T-cell (primary cell): ENCODE results near the gene MYL6B. TPM values are rescaled to one million over a fixed set of nuclear protein-coding genes. Genes with fewer than 3 reads are reported as not detected.

ENCODE experiments used
- ATAC-seq, 4 experiments: fragments of 200-7000 bp in 3 of 4; fragments of 150-1000 bp in 1 of 4; cut with Tn5 transposase; replicated peaks in 1 of 4; 1 replicate in 3 of 4; 2 replicates in 1 of 4; pipeline ENCODE4 v1.10.0; 2021; ENCODE audit warnings: moderate library complexity in 3 of 4, mild to moderate bottlenecking in 2 of 4, moderate number of reproducible peaks in 1 of 4
- CTCF ChIA-PET, 2 donors: fragments of 300-600 bp; sonication (Branson Sonifier 250); formaldehyde crosslinking; loops; one replicate each; lab custom pipeline; 2022; ENCODE audit warnings: antibody characterized with exemption in 2 of 2; lab: Charles Lee
- POLR2A ChIA-PET, 2 donors: fragments of 300-600 bp; sonication (Branson Sonifier 250); formaldehyde crosslinking; loops; one replicate each; lab custom pipeline; 2022; ENCODE audit warnings: antibody characterized with exemption in 2 of 2; lab: Charles Lee
- DNase-seq, 35 experiments: peaks; one replicate each; pipeline versions ENCODE4 v3.0.0 to v3.0.0-alpha.2; 2013 to 2023
- H3K27ac ChIP-seq: one replicate; pipeline ENCODE4 v1.5.1; 2013; ENCODE audit warnings: low read length
- H3K27me3 ChIP-seq, 2 experiments: replicated peaks in 1 of 2; 1 replicate in 1 of 2; 2 replicates in 1 of 2; pipeline versions ENCODE4 v1.6.1 to v1.7.0; 2013; ENCODE audit warnings: low read length in 1 of 2, mixed read lengths in 1 of 2; ENCODE audit not compliant: control insufficient read depth in 2 of 2, insufficient read depth in 2 of 2; ENCODE audit errors: extremely low read depth in 1 of 2
- H3K36me3 ChIP-seq, 2 donors: 1 replicate in 1 of 2; 2 replicates in 1 of 2; pipeline versions ENCODE4 v1.6.1 to v1.7.0; 2013; ENCODE audit warnings: low read length in 1 of 2; ENCODE audit not compliant: control insufficient read depth in 2 of 2, insufficient read depth in 1 of 2; ENCODE audit errors: extremely low read depth in 1 of 2
- H3K4me1 ChIP-seq, 2 experiments: 1 replicate in 1 of 2; 2 replicates in 1 of 2; pipeline versions ENCODE4 v1.6.1 to v1.7.0; 2013; ENCODE audit warnings: low read length in 2 of 2, mixed read lengths in 1 of 2; ENCODE audit not compliant: insufficient read depth in 2 of 2, control insufficient read depth in 1 of 2; ENCODE audit errors: extremely low read depth in 1 of 2
- H3K4me3 ChIP-seq, 2 donors: 1 replicate in 1 of 2; 2 replicates in 1 of 2; pipeline versions ENCODE4 v1.5.1 to v1.7.0; 2013; ENCODE audit warnings: mild to moderate bottlenecking in 2 of 2, low read length in 1 of 2, moderate library complexity in 1 of 2; ENCODE audit not compliant: control insufficient read depth in 1 of 2; ENCODE audit errors: extremely low read depth in 1 of 2
- H3K9me3 ChIP-seq: 2 replicates; pipeline ENCODE4 v1.7.0; 2013
- H3K27ac Mint-ChIP-seq, 2 donors: one replicate each; pipeline ENCODE4 v1.8.0; 2020 to 2021; ENCODE audit warnings: mild to moderate bottlenecking in 2 of 2, mixed read lengths in 2 of 2
- H3K27me3 Mint-ChIP-seq, 2 donors: one replicate each; pipeline ENCODE4 v1.8.0; 2021 to 2022; ENCODE audit warnings: mixed read lengths in 2 of 2
- H3K36me3 Mint-ChIP-seq: one replicate; pipeline ENCODE4 v1.8.0; 2021; ENCODE audit warnings: mixed read lengths
- H3K4me1 Mint-ChIP-seq, 3 donors: one replicate each; pipeline ENCODE4 v1.8.0; 2020 to 2022; ENCODE audit warnings: mixed read lengths in 3 of 3, mild to moderate bottlenecking in 1 of 3
- H3K4me3 Mint-ChIP-seq, 3 donors: one replicate each; pipeline ENCODE4 v1.8.0; 2020 to 2022; ENCODE audit warnings: mild to moderate bottlenecking in 3 of 3, mixed read lengths in 3 of 3, moderate library complexity in 3 of 3
- H3K9me3 Mint-ChIP-seq, 3 donors: one replicate each; pipeline ENCODE4 v1.8.0; 2020 to 2022; ENCODE audit warnings: mixed read lengths in 3 of 3
- WGBS: methylation state at CpG from one replicate; pipeline ENCODE4 v1.1.5; 2013; ENCODE audit warnings: missing lambda C conversion rate; ENCODE audit not compliant: insufficient coverage; 5-methylcytosine and 5-hydroxymethylcytosine counted together
- total RNA-seq, 35 experiments: library from RNA in 6 of 35; stranded (reverse) in 6 of 35; fragments of 120-200 nt in 1 of 35; gene quantifications; one replicate each; pipeline versions ENCODE4 v1.2.1 to v1.2.4 and lab custom pipeline; 2013 to 2026

Gene MYL6B
- total RNA-seq, 5 donors from 2014 or later (not counting 1 experiment from before 2014, with no cell fraction given), result 5.9 to 12.4 (median 7.7) TPM

DNA sequence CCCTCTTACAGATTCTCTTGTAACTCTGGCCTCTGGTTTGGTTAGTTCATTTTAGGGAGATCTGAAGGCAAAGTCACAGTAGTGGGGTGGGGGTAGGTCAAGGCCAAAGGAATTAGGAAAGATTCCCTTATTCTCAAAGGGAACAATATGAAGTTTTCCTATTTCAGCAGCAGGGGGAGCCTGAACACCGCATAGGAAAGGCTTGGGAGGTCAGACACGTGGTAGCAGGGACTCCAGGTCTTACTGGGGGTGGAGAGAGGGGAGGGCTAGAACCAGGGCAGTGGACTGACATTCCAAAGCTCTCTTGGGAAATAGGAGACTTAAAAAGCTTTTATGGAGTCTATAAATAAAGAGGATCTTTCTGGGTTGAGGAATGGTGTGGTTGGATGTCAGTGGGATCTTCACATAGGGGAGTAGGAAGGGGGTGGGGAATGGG, 33.0 kb upstream of the MYL6B start:
- peaks cover 22% of the 10 kb centered on the region for H3K36me3 Mint-ChIP-seq
- Histone ChIP-seq H3K36me3 (peaks cover 7 to 23% of the 10 kb centered on the region in 2 donors), H3K4me1 (peaks cover 11 to 29% of the 10 kb centered on the region in 2 experiments), H3K4me3 (no peak overlapping the region), H3K9me3 (no peaks in the 10 kb centered on the region), H3K27me3 (no peaks in the 10 kb centered on the region), H3K27ac (peak overlapping the region; percentile 86)
- H3K4me3 Mint-ChIP-seq, result peak overlapping the region; percentile 94 to 99 (median 94)
- peaks cover 42 to 47% (median 46%) of the 10 kb centered on the region in 3 donors for H3K4me1 Mint-ChIP-seq
- ChIA-PET CTCF (interaction anchor here (0.5 to 4.4 kb wide), 16 partner anchors 8 to 345 kb away, joined by 3 to 65 read pairs (median 5); partner anchors contain the start of genes SMARCC2 (in 2 of the 2), ANKRD52 (in 1 of the 2), ESYT1 (in 1 of the 2) and PA2G4 (in 1 of the 2)), POLR2A (interaction anchor here (0.6 to 3.5 kb wide), 3 partner anchors 8 to 212 kb away, joined by 3 to 33 read pairs (median 3); partner anchors contain the start of genes CNPY2 (in 1 of the 2) and ESYT1 (in 1 of the 2))
- no peaks in the 10 kb centered on the region for H3K9me3 Mint-ChIP-seq
- H3K27me3 Mint-ChIP-seq, result no peaks in the 10 kb centered on the region
- H3K27ac Mint-ChIP-seq, result peak overlapping the region; percentile 94 to 97
- no peak for ATAC-seq
- DNase-seq, result peak in 30 of 35 experiments; percentile 26 to 81 (median 44)
- 0% methylated on average over 2 of the region's 2 CpGs for WGBS

DNA sequence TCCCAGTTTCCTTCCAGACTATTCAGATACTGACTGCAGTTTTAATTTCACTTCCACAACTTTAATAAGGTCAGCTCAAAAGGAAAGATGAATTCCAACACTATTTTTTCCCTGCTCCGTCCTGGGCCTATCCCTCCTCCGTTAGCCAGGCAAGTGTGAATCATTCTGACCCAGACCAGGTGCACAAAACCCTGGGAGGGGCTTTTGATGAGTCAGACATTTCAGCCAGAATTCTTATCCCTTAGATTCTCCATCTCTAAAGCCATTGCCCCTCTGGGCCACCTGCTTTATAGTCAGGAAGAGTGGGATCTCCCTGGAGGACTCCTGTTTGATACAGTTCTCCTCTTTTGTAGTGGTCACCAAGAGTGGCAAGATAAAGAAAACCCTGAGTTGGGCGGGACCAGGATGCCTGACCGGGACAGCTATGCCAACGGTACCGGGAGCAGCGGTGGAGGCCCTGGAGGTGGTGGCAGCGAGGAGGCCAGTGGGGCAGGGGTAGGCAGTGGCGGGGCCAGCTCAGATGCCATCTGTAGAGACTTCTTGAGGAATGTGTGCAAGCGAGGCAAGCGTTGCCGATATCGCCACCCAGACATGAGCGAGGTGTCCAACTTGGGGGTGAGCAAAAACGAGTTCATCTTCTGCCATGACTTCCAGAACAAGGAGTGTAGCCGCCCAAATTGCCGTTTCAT, 32.1 kb upstream of the MYL6B start:
- Histone ChIP-seq H3K9me3 (no peaks in the 10 kb centered on the region), H3K4me1 (peaks cover 12 to 31% of the 10 kb centered on the region in 2 experiments), H3K27me3 (no peaks in the 10 kb centered on the region), H3K27ac (no peak overlapping the region), H3K4me3 (no peak overlapping the region), H3K36me3 (peaks cover 7 to 23% of the 10 kb centered on the region in 2 donors)
- H3K36me3 Mint-ChIP-seq, result peaks cover 22% of the 10 kb centered on the region
- DNase-seq (no peak), ATAC-seq (no peak)
- WGBS, result 99% methylated on average over 14 of the region's 17 CpGs
- no peaks in the 10 kb centered on the region for H3K9me3 Mint-ChIP-seq
- H3K4me1 Mint-ChIP-seq, result peaks cover 44 to 50% (median 47%) of the 10 kb centered on the region in 3 donors
- ChIA-PET CTCF (interaction anchor here (0.5 to 4.4 kb wide), 11 partner anchors 7 to 240 kb away, joined by 3 to 65 read pairs (median 3); partner anchors contain the start of genes SMARCC2 (in 2 of the 2), ANKRD52 (in 1 of the 2), ESYT1 (in 1 of the 2) and RNF41 (in 1 of the 2)), POLR2A (interaction anchor here in 1 of 2 donors (3.5 kb wide), 1 partner anchor 7 kb away, joined by 33 read pairs; the partner anchor contains the start of gene ESYT1)
- no peak overlapping the region for H3K4me3 Mint-ChIP-seq
- H3K27ac Mint-ChIP-seq, result no peak overlapping the region
- H3K27me3 Mint-ChIP-seq, result no peaks in the 10 kb centered on the region

DNA sequence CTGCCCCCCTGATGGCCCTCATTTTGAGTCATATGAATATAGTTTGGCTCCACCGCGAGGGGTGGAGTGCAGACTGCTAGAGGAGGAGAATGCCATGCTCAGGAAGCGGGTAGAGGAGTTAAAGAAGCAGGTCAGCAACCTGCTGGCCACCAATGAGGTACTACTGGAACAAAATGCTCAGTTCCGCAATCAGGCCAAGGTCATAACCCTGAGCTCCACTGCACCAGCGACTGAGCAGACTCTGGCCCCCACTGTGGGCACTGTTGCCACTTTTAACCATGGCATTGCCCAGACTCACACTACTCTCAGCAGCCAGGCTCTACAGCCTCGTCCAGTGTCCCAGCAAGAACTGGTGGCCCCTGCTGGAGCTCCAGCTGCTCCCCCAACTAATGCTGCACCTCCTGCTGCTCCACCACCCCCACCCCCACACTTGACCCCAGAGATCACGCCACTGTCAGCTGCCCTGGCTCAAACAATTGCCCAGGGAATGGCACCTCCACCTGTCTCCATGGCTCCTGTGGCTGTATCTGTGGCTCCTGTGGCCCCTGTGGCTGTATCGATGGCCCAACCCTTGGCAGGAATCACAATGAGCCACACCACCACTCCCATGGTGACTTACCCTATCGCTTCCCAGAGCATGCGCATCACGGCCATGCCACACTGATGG, 31.1 kb upstream of the MYL6B start:
- Histone ChIP-seq H3K4me1 (peaks cover 20 to 35% of the 10 kb centered on the region in 2 experiments), H3K4me3 (no peak overlapping the region), H3K36me3 (peaks cover 7 to 23% of the 10 kb centered on the region in 2 donors), H3K27ac (no peak overlapping the region), H3K9me3 (no peaks in the 10 kb centered on the region), H3K27me3 (no peaks in the 10 kb centered on the region)
- H3K27me3 Mint-ChIP-seq, result no peaks in the 10 kb centered on the region
- no peak overlapping the region for H3K27ac Mint-ChIP-seq
- ChIA-PET CTCF (interaction anchor here in 1 of 2 donors (4.4 kb wide), 1 partner anchor 68 kb away, joined by 53 read pairs; the partner anchor contains the start of gene SMARCC2), POLR2A (no interaction called here)
- ATAC-seq, result no peak
- H3K36me3 Mint-ChIP-seq, result peaks cover 22% of the 10 kb centered on the region
- peaks cover 48 to 54% (median 49%) of the 10 kb centered on the region in 3 donors for H3K4me1 Mint-ChIP-seq
- 90% methylated on average over 8 of the region's 11 CpGs for WGBS
- H3K9me3 Mint-ChIP-seq, result no peaks in the 10 kb centered on the region
- H3K4me3 Mint-ChIP-seq, result no peak overlapping the region
- no peak for DNase-seq

DNA sequence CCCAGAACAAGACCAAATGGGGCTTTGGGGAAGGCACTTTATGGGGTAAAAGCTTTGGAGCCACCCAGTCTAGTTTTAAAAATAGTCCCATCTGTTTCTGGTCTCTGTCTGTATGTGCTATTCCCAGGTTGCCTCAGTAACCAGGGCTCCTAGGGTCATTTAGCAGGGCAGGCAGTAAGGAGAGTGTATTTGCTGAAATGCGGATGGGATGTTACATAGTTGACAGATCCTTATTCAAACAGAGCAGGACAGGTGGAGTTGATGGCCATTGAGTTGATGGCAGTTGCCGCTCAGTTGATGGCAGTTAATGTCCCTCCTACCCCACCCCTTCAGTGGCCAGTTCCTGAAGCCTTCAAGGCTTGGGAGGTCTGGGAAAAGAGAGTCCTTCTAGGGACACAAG, 29.8 kb upstream of the MYL6B start:
- Mint-ChIP-seq H3K4me1 (peaks cover 49 to 60% (median 55%) of the 10 kb centered on the region in 3 donors), H3K27me3 (no peaks in the 10 kb centered on the region), H3K27ac (peak overlapping the region in 1 of 2 donors; percentile 44), H3K9me3 (no peaks in the 10 kb centered on the region), H3K36me3 (peaks cover 14% of the 10 kb centered on the region), H3K4me3 (no peak overlapping the region)
- ATAC-seq, result no peak
- Histone ChIP-seq H3K9me3 (no peaks in the 10 kb centered on the region), H3K4me1 (peaks cover 29 to 42% of the 10 kb centered on the region in 2 experiments), H3K27me3 (no peaks in the 10 kb centered on the region), H3K27ac (no peak overlapping the region), H3K36me3 (peaks cover 7 to 20% of the 10 kb centered on the region in 2 donors), H3K4me3 (no peak overlapping the region)
- no CpG with 5 or more reads among the region's 2 CpGs for WGBS
- DNase-seq, result no peak
- ChIA-PET POLR2A (interaction anchor here (0.6 to 1.0 kb wide), 6 partner anchors 18 to 1379 kb away, joined by 3 to 7 read pairs (median 4); partner anchors contain the start of genes PA2G4 (in 1 of the 2) and PYM1 (in 1 of the 2)), CTCF (interaction anchor here (0.5 to 1.8 kb wide), 5 partner anchors 19 to 1711 kb away, joined by 3 to 10 read pairs (median 4); partner anchors contain the start of genes PA2G4 (in 1 of the 2) and SMARCC2 (in 1 of the 2))

DNA sequence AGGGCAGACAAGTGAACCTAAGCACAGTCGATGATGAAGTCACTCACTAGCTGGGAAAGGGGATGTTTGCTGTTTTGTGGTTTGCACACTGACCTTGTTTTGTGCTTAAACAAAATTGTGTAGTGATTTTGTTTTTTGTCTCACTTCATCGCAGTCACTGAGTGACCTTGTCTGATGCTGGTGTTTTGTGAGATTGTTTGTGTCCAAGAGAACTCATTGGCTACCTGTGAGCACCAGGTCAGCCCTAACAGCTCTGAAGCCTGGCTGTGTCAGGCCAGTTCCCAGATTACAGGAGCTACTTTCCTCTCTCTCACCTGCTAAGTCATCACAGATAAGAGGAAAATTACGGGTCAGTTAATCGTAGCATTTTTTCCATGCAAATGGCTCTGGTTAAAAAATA, 28.3 kb upstream of the MYL6B start:
- CTCF ChIA-PET, result interaction anchor here in 1 of 2 donors (1.0 to 1.6 kb wide), 4 partner anchors 28 to 340 kb away, joined by 4 to 8 read pairs (median 6); partner anchors contain the start of genes MYL6B, RNF41 and SMARCC2
- Mint-ChIP-seq H3K27me3 (no peaks in the 10 kb centered on the region), H3K4me1 (peaks cover 45 to 51% (median 45%) of the 10 kb centered on the region in 3 donors), H3K4me3 (no peak overlapping the region), H3K36me3 (peaks cover 11% of the 10 kb centered on the region), H3K27ac (peak overlapping the region; percentile 55 to 97), H3K9me3 (no peaks in the 10 kb centered on the region)
- ATAC-seq (no peak), DNase-seq (no peak)
- WGBS, result 65% methylated on average over 2 of the region's 4 CpGs
- no peak overlapping the region for H3K27ac ChIP-seq
- peaks cover 7 to 20% of the 10 kb centered on the region in 2 donors for H3K36me3 ChIP-seq
- H3K9me3 ChIP-seq, result no peaks in the 10 kb centered on the region
- no peaks in the 10 kb centered on the region for H3K27me3 ChIP-seq
- POLR2A ChIA-PET, result interaction anchor here (0.6 to 0.9 kb wide), 3 partner anchors 35 to 293 kb away, joined by 3 to 10 read pairs (median 3); no protein-coding TSS in a partner anchor
- peaks cover 23 to 32% of the 10 kb centered on the region in 2 experiments for H3K4me1 ChIP-seq
- H3K4me3 ChIP-seq, result no peak overlapping the region
